HepG2 (cell line): ENCODE results near the gene FGA. TPM values are rescaled to one million over a fixed set of nuclear protein-coding genes. Genes with fewer than 3 reads are reported as not detected.

ENCODE experiments used
- ADNP ChIP-seq: sonication (generic); formaldehyde crosslinking; IDR thresholded peaks from 2 replicates; pipeline ENCODE4 v1.4.0; 2020; ENCODE audit warnings: missing genetic modification reagents
- EP300 ChIP-seq, 3 experiments: sonication (generic) in 1 of 3; formaldehyde crosslinking in 1 of 3; IDR thresholded peaks; 2 replicates each; pipeline versions ENCODE4 v1.5.1 to v1.6.1; 2011 to 2020; ENCODE audit warnings: low read depth in 2 of 3, low read length in 2 of 3, borderline replicate concordance in 1 of 3, improper control_type of control experiment in 1 of 3, mild to moderate bottlenecking in 1 of 3, missing genetic modification reagents in 1 of 3, moderate library complexity in 1 of 3
- GZF1 ChIP-seq: sonication (generic); formaldehyde crosslinking; IDR thresholded peaks from 2 replicates; pipeline ENCODE4 v1.5.1; 2020; ENCODE audit warnings: mild to moderate bottlenecking, missing genetic modification reagents
- HDAC1 ChIP-seq: sonication (generic); formaldehyde crosslinking; IDR thresholded peaks from 2 replicates; pipeline ENCODE4 v1.5.1; 2020; ENCODE audit warnings: mild to moderate bottlenecking, missing genetic modification reagents
- KLF15 ChIP-seq: sonication (generic); formaldehyde crosslinking; IDR thresholded peaks from 2 replicates; pipeline ENCODE4 v1.8.1; 2023; ENCODE audit warnings: borderline replicate concordance, mild to moderate bottlenecking, inconsistent platforms, missing genetic modification reagents, mixed read lengths
- MAZ ChIP-seq, 2 experiments: sonication (generic) in 1 of 2; formaldehyde crosslinking in 1 of 2; IDR thresholded peaks; 2 replicates each; pipeline versions ENCODE4 v1.5.0 to v1.6.1; 2012 to 2020; ENCODE audit warnings: low read depth in 2 of 2, mild to moderate bottlenecking in 2 of 2, borderline replicate concordance in 1 of 2, improper control_type of control experiment in 1 of 2, low read length in 1 of 2, missing genetic modification reagents in 1 of 2, moderate library complexity in 1 of 2
- PHF21A ChIP-seq: sonication (generic); formaldehyde crosslinking; IDR thresholded peaks from 2 replicates; pipeline ENCODE4 v1.5.0; 2020; ENCODE audit warnings: mild to moderate bottlenecking, missing genetic modification reagents
- PREB ChIP-seq: sonication (generic); formaldehyde crosslinking; IDR thresholded peaks from 2 replicates; pipeline ENCODE4 v1.4.0; 2020; ENCODE audit warnings: missing genetic modification reagents
- SAFB2 ChIP-seq: sonication (generic); formaldehyde crosslinking; IDR thresholded peaks from 2 replicates; pipeline ENCODE4 v1.5.1; 2020; ENCODE audit warnings: missing genetic modification reagents, low read depth, mild to moderate bottlenecking, borderline replicate concordance
- SALL1 ChIP-seq: sonication (generic); formaldehyde crosslinking; IDR thresholded peaks from 2 replicates; pipeline ENCODE4 v1.8.0; 2022; ENCODE audit warnings: mild to moderate bottlenecking, missing genetic modification reagents
- SALL2 ChIP-seq: sonication (generic); formaldehyde crosslinking; IDR thresholded peaks from 2 replicates; pipeline ENCODE4 v1.8.1; 2023; ENCODE audit warnings: mild to moderate bottlenecking, missing genetic modification reagents, inconsistent platforms
- SAP130 ChIP-seq: IDR thresholded peaks from 2 replicates; pipeline ENCODE4 v1.6.1; 2016; ENCODE audit warnings: low read depth
- UBTF ChIP-seq: sonication (generic); formaldehyde crosslinking; IDR thresholded peaks from 2 replicates; pipeline ENCODE4 v1.4.0; 2020; ENCODE audit warnings: mild to moderate bottlenecking, missing genetic modification reagents
- ZBTB38 ChIP-seq: sonication (generic); formaldehyde crosslinking; IDR thresholded peaks from 2 replicates; pipeline ENCODE4 v1.5.1; 2020; ENCODE audit warnings: mild to moderate bottlenecking, missing genetic modification reagents
- ZNF318 ChIP-seq: sonication (generic); formaldehyde crosslinking; IDR thresholded peaks from 2 replicates; pipeline ENCODE4 v1.4.0; 2020; ENCODE audit warnings: mild to moderate bottlenecking, missing genetic modification reagents
- polyA plus RNA-seq, 8 experiments: library from polyadenylated mRNA; depleted of rRNA in 3 of 8; stranded (reverse) in 7 of 8; unstranded in 1 of 8; fragments of >200 nt; fragmentation: Illumina TruSeq in 4 of 8; extraction: Trizol in 4 of 8; gene quantifications; 2 replicates each; pipeline versions ENCODE4 v1.2.1 to v1.2.3, GENCODE V29; 2011 to 2016; ENCODE audit warnings: low read depth in 4 of 8, missing spikeins in 1 of 8, mixed read lengths in 1 of 8; ENCODE audit not compliant: insufficient read depth in 1 of 8
- total RNA-seq, 5 experiments: library from RNA; depleted of rRNA; stranded (reverse); fragments of >200 nt; fragmentation: Illumina TruSeq; extraction: Trizol; gene quantifications; 2 replicates each; pipeline ENCODE4 v1.2.3, GENCODE V29; 2016; ENCODE audit warnings: low read depth in 1 of 5

The FGA gene
- total and polyA plus RNA-seq, 2 of the 13 experiments (the other 11 are each of a cell fraction or from before 2014, with no cell fraction given) = 640 to 1,523 TPM

- no peak for TF ChIP-seq KLF15 (CRISPR knock-in tag)
- no peak for TF ChIP-seq ADNP (CRISPR knock-in tag)
- TF ChIP-seq PREB = no peak
- TF ChIP-seq MAZ (IDR thresholded peaks at IDR 0.05; ENCODE audit: borderline replicate concordance, low read depth, low read length) = peak; percentile 30; the same call in 1 of the 2 replicates
- peak; percentile 49; the same call in 1 of the 2 replicates for TF ChIP-seq MAZ (CRISPR knock-in tag; IDR thresholded peaks at IDR 0.05; ENCODE audit: low read depth)
- TF ChIP-seq SAP130 (CRISPR knock-in tag) = peak; percentile 78
- peak; percentile 75 for TF ChIP-seq PHF21A (CRISPR knock-in tag)
- TF ChIP-seq SALL2 = peak; percentile 46; the same call in 1 of the 2 replicates
- 0 out of 2 replicates have a peak, but pooled peaks have one; percentile 52 for TF ChIP-seq SAFB2 (CRISPR knock-in tag)
- TF ChIP-seq EP300 (IDR thresholded peaks at IDR 0.05; ENCODE audit: low read depth in 2 of 2, low read length in 2 of 2) = peak in 1 of 2 experiments; percentile 80; a peak in 2 of 4 replicates
- peak; percentile 70; the same call in 1 of the 2 replicates for TF ChIP-seq EP300 (CRISPR knock-in tag; IDR thresholded peaks at IDR 0.05; ENCODE audit: borderline replicate concordance)
- peak; percentile 80; the same call in 1 of the 2 replicates for TF ChIP-seq SALL1 (CRISPR knock-in tag)
- TF ChIP-seq UBTF (CRISPR knock-in tag) = peak; percentile 52
- no peak for TF ChIP-seq GZF1 (CRISPR knock-in tag)
- TF ChIP-seq ZNF318 (CRISPR knock-in tag) = peak; percentile 20; the same call in 1 of the 2 replicates
- 0 out of 2 replicates have a peak, but pooled peaks have one; percentile 56 for TF ChIP-seq ZBTB38
- peak; percentile 57 for TF ChIP-seq HDAC1 (CRISPR knock-in tag)
Measured at GRCh38 chr4:154612472-154613414, 22.2 kb upstream of the FGA start, which contains the start of gene FGG (continued).
